Chondrocyte (in vitro differentiated cells): ENCODE data around the gene CTRL. TPM values are rescaled to one million over a fixed set of nuclear protein-coding genes. Genes with fewer than 3 reads are reported as not detected.

Experiments used
- DNase-seq: peaks from one replicate; pipeline ENCODE4 v3.0.0; 2021; ENCODE audit warnings: mixed read lengths, low spot score
- H3K27ac Mint-ChIP-seq: one replicate; pipeline ENCODE4 v1.8.0; 2021; ENCODE audit warnings: mild to moderate bottlenecking, moderate library complexity, mixed read lengths; ENCODE audit not compliant: unreplicated experiment
- H3K27me3 Mint-ChIP-seq: 2 replicates; pipeline ENCODE4 v1.8.0; 2021; ENCODE audit warnings: low read depth, mixed read lengths
- H3K36me3 Mint-ChIP-seq: 2 replicates; pipeline ENCODE4 v1.8.0; 2021; ENCODE audit warnings: low read depth, mixed read lengths
- H3K4me1 Mint-ChIP-seq: 2 replicates; pipeline ENCODE4 v1.8.0; 2021; ENCODE audit warnings: low read depth, mild to moderate bottlenecking, mixed read lengths
- H3K4me3 Mint-ChIP-seq: one replicate; pipeline ENCODE4 v1.8.0; 2021; ENCODE audit warnings: mild to moderate bottlenecking, moderate library complexity, mixed read lengths; ENCODE audit not compliant: unreplicated experiment
- H3K9me3 Mint-ChIP-seq: 2 replicates; pipeline ENCODE4 v1.8.0; 2021; ENCODE audit warnings: low read depth, mixed read lengths
- total RNA-seq: library from RNA; stranded (reverse); gene quantifications from 3 replicates; pipeline ENCODE4 v1.2.1, GENCODE V29; 2021
- TF ChIP-seq, protein P1 (sequence below): fragments of 200-600 bp; sonication (generic); IDR thresholded peaks from 2 replicates; pipeline ENCODE4 v1.5.0; 2021; ENCODE audit warnings: antibody characterized with exemption, mild to moderate bottlenecking, moderate library complexity

CTRL gene
- total RNA-seq, 1 donor from 2014 or later = not detected

DNA sequence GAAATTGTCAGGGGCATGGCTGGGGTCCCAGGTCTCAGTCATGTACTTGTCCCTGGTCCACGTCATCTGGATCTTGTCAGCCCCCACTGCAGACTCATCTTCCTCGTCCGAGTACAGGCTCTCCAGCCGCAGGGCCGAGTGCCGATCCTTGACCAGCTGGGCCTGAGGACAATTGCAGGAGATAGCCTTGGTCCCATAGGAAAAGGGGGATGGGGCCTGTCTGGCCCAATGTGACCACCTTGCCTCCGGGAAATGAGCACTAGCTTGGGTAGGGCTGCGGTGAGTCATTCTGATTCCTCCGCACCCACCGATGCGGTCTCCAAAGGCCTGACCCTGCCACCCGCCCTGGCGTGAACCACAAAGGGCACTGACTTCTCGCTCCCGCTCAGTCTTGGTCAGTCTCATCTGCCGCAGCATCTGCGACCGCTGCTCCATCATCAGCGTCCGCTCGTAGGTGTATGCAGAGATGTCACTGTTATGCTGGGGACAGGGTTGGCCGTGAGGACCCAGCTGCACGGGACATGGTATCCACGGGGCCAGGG lies 13.8 kb upstream of the CTRL start:
- H3K4me1 Mint-ChIP-seq = no peaks in the 10 kb centered on the region
- H3K27me3 Mint-ChIP-seq = no peaks in the 10 kb centered on the region
- TF ChIP-seq, protein P1, sequence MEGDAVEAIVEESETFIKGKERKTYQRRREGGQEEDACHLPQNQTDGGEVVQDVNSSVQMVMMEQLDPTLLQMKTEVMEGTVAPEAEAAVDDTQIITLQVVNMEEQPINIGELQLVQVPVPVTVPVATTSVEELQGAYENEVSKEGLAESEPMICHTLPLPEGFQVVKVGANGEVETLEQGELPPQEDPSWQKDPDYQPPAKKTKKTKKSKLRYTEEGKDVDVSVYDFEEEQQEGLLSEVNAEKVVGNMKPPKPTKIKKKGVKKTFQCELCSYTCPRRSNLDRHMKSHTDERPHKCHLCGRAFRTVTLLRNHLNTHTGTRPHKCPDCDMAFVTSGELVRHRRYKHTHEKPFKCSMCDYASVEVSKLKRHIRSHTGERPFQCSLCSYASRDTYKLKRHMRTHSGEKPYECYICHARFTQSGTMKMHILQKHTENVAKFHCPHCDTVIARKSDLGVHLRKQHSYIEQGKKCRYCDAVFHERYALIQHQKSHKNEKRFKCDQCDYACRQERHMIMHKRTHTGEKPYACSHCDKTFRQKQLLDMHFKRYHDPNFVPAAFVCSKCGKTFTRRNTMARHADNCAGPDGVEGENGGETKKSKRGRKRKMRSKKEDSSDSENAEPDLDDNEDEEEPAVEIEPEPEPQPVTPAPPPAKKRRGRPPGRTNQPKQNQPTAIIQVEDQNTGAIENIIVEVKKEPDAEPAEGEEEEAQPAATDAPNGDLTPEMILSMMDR = no peak
- DNase-seq = no peak
- no peak overlapping the region for H3K27ac Mint-ChIP-seq
- H3K4me3 Mint-ChIP-seq = no peak overlapping the region
- peaks cover 24% of the 10 kb centered on the region for H3K36me3 Mint-ChIP-seq
- H3K9me3 Mint-ChIP-seq = no peaks in the 10 kb centered on the region

DNA sequence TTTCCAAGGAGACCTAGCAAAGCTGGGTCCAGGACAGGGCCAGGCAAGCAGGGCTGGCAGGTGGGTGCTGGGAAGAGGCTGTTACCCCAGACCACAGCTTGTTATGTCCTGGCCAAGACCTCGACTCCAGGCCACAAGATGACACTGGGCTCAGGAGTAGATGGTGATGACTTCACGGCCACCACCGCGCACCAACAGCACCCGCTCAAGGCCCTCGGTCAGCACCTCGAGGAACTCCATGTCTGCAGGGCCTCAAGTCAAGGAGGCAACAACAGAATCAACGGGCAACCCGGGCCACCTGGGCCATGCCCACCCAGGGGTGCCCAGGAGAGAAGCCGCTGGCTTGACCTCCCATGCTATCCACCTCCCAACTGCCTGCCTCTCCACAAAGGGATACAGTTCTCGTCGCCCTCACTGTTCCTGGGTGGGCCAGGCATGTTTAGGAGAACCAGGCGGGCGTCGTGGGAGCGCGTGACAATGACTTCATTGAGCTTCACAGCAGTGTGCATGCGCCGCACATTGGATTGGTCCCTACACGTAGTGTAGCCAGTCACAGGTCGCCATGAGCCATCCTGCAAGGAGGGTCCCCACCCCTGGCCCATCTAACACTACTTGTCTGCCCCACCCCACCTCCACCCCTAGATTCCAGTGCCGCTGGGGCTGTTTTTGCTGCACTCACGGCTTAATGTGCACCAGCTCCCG lies 13.2 kb upstream of the CTRL start:
- Mint-ChIP-seq H3K4me3 (no peak overlapping the region), H3K27me3 (no peaks in the 10 kb centered on the region), H3K4me1 (no peaks in the 10 kb centered on the region), H3K9me3 (no peaks in the 10 kb centered on the region), H3K27ac (peak overlapping the region; percentile 8), H3K36me3 (peaks cover 27% of the 10 kb centered on the region)
- DNase-seq = no peak
- TF ChIP-seq, protein P1 = no peak

DNA sequence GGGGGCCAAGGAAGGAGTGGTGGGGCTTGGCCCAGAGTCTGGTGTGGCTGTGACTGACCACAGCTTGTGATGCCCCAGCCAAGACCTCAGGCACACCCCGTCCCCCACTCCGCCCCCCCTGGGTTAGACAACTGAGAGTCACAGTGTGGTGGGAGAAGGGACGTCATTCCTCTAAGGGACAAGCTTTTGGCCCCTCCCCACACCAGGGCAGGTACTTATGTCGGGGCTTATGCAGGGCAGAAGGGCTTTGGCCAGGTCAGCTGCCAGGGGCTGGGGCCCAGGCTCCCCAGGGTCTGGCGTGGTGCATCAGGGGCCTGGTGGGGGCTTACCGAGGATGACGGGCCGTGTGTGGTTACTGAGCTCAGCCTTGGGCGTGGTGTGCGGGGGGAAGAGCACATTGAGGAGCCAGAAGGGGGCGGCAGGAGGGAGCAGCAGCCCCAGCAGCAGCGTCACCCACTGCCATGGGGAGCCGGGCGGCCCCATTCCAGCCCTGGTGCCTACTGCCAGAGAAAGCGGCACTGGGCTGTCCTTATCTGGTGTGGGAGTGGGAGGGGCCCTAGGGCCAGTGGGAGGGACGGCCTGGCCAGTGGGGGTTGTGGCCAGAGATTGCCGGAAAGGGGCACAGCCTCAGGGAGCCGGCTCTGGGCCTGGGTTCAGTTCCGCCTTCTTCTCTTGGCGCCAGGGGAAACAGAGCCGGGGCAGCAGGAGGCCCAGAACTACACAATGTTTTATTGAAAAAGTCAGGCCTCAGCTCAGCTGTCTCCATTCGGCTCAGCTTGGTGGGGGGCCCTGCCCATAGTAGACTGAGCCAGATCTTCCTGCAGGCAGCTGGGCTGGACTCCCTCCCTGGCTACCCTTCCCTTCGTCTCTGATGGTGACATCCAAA lies 12.2 kb upstream of the CTRL start, which contains the start of gene LCAT:
Gene LCAT (minus strand): TSS at position 502 of the 886 bp plus-strand sequence. CDS start 19 bp downstream, at position 483.
- H3K27ac Mint-ChIP-seq = peak within 1 kb of the TSS; percentile 14
- H3K4me1 Mint-ChIP-seq = no peaks in the 10 kb centered on the region
- no peaks in the 10 kb centered on the region for H3K27me3 Mint-ChIP-seq
- no peak for DNase-seq
- H3K36me3 Mint-ChIP-seq = peaks cover 27% of the 10 kb centered on the region
- TF ChIP-seq, protein P1 = no peak
- H3K4me3 Mint-ChIP-seq = no peak within 1 kb of the TSS
- H3K9me3 Mint-ChIP-seq = no peaks in the 10 kb centered on the region

DNA sequence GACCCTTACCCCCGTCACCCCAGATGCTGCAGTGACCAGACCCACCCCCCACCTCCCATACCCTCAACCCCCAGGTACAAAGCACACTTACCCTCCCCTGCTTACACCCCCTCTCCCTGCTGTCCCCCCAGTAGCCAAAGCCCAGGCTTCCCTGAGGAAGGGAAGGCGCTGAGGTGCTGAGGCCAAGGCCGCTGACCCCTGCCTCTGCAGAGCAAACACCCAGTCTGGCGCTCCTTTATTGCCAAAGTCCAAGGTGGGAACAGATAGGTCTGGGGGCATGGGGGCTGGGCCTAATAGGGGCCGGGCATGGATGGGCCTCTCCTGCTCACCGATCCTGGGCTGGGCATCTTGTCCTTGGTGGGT lies 11.6 kb upstream of the CTRL start:
- TF ChIP-seq, protein P1 = no peak
- no peaks in the 10 kb centered on the region for H3K9me3 Mint-ChIP-seq
- H3K27me3 Mint-ChIP-seq = no peaks in the 10 kb centered on the region
- no peak overlapping the region for H3K4me3 Mint-ChIP-seq
- H3K4me1 Mint-ChIP-seq = no peaks in the 10 kb centered on the region
- H3K36me3 Mint-ChIP-seq = peaks cover 23% of the 10 kb centered on the region
- no peak overlapping the region for H3K27ac Mint-ChIP-seq
- no peak for DNase-seq
